ENCODE results near the gene TBC1D32. TPM values are rescaled to one million over a fixed set of nuclear protein-coding genes. Genes with fewer than 3 reads are reported as not detected.
"Not testable (repeated sequence)": the region's sequence is repeated elsewhere in the genome, so short reads cannot be mapped to it uniquely, and the experiment has no call there.

Gene TBC1D32
- total RNA-seq, 1 donor from 2014 or later, result 12.2 TPM

GRCh38 chr6:121090492-121090891 lies 243.8 kb downstream of the TBC1D32 start:
- no peak for DNase-seq (ENCODE audit: low spot score)
- H3K4me1 Mint-ChIP-seq (ENCODE audit: unreplicated experiment), result no peaks in the 10 kb centered on the region
- no peak overlapping the region for H3K27ac Mint-ChIP-seq (ENCODE audit: unreplicated experiment)
- no peak overlapping the region for H3K4me3 Mint-ChIP-seq (ENCODE audit: unreplicated experiment)
- TF ChIP-seq CTCF (IDR thresholded peaks at IDR 0.05; ENCODE audit: unreplicated experiment), result no peak
- H3K9me3 Mint-ChIP-seq (ENCODE audit: unreplicated experiment), result no peaks in the 10 kb centered on the region
- H3K36me3 Mint-ChIP-seq (ENCODE audit: low read depth, unreplicated experiment), result no peaks in the 10 kb centered on the region
- no peaks in the 10 kb centered on the region for H3K27me3 Mint-ChIP-seq (ENCODE audit: unreplicated experiment)

- H3K4me3 Mint-ChIP-seq (ENCODE audit: unreplicated experiment), result no peak overlapping the region
- H3K4me1 Mint-ChIP-seq (ENCODE audit: unreplicated experiment), result no peaks in the 10 kb centered on the region
- no peak overlapping the region for H3K27ac Mint-ChIP-seq (ENCODE audit: unreplicated experiment)
- TF ChIP-seq CTCF (IDR thresholded peaks at IDR 0.05; ENCODE audit: unreplicated experiment), result no peak
- no peaks in the 10 kb centered on the region for H3K9me3 Mint-ChIP-seq (ENCODE audit: unreplicated experiment)
- no peaks in the 10 kb centered on the region for H3K27me3 Mint-ChIP-seq (ENCODE audit: unreplicated experiment)
- DNase-seq (ENCODE audit: low spot score), result no peak
- H3K36me3 Mint-ChIP-seq (ENCODE audit: low read depth, unreplicated experiment), result no peaks in the 10 kb centered on the region
Measured at GRCh38 chr6:121086876-121087275, 247.4 kb downstream of the TBC1D32 start.

GRCh38 chr6:121076119-121076518 lies 258.2 kb downstream of the TBC1D32 start:
- Mint-ChIP-seq H3K27ac (ENCODE audit: unreplicated experiment) (no peak overlapping the region), H3K4me3 (ENCODE audit: unreplicated experiment) (no peak overlapping the region)

GRCh38 chr6:121068749-121069148 lies 265.5 kb downstream of the TBC1D32 start:
- not testable (repeated sequence) for H3K27ac Mint-ChIP-seq (ENCODE audit: unreplicated experiment); DNase-seq (ENCODE audit: low spot score); H3K4me1 Mint-ChIP-seq (ENCODE audit: unreplicated experiment); H3K27me3 Mint-ChIP-seq (ENCODE audit: unreplicated experiment); H3K4me3 Mint-ChIP-seq (ENCODE audit: unreplicated experiment)
- Mint-ChIP-seq H3K36me3 (ENCODE audit: low read depth, unreplicated experiment) (peaks cover 22% of the 10 kb centered on the region), H3K9me3 (ENCODE audit: unreplicated experiment) (peaks cover 12% of the 10 kb centered on the region)

More at GRCh38 chr6:121076119-121076518, 258.2 kb downstream of the TBC1D32 start:
- Mint-ChIP-seq H3K27me3 (ENCODE audit: unreplicated experiment) (no peaks in the 10 kb centered on the region), H3K4me1 (ENCODE audit: unreplicated experiment) (no peaks in the 10 kb centered on the region), H3K9me3 (ENCODE audit: unreplicated experiment) (no peaks in the 10 kb centered on the region), H3K36me3 (ENCODE audit: low read depth, unreplicated experiment) (no peaks in the 10 kb centered on the region)
- DNase-seq (ENCODE audit: low spot score), result no peak
- no peak for TF ChIP-seq CTCF (IDR thresholded peaks at IDR 0.05; ENCODE audit: unreplicated experiment)

- TF ChIP-seq CTCF (IDR thresholded peaks at IDR 0.05; ENCODE audit: unreplicated experiment), result no peak
- no peak for DNase-seq (ENCODE audit: low spot score)
- peaks cover 12% of the 10 kb centered on the region for H3K9me3 Mint-ChIP-seq (ENCODE audit: unreplicated experiment)
Measured at GRCh38 chr6:121067381-121067780, 266.9 kb downstream of the TBC1D32 start.

More at GRCh38 chr6:121067381-121067780, 266.9 kb downstream of the TBC1D32 start:
- peaks cover 22% of the 10 kb centered on the region for H3K36me3 Mint-ChIP-seq (ENCODE audit: low read depth, unreplicated experiment)
- H3K27me3 Mint-ChIP-seq (ENCODE audit: unreplicated experiment), result peaks cover 1% of the 10 kb centered on the region
- H3K4me1 Mint-ChIP-seq (ENCODE audit: unreplicated experiment), result no peaks in the 10 kb centered on the region
- no peak overlapping the region for H3K27ac Mint-ChIP-seq (ENCODE audit: unreplicated experiment)
- no peak overlapping the region for H3K4me3 Mint-ChIP-seq (ENCODE audit: unreplicated experiment)

All from endothelial cell (in vitro differentiated cells).